Neutrophil (primary cell): Measurements from ENCODE around the gene ADAMTSL4.
A peak's percentile ranks its signal among the peaks of the same experiment; 100 is the strongest.
"Not testable (repeated sequence)": the region's sequence is repeated elsewhere in the genome, so short reads cannot be mapped to it uniquely, and the experiment has no call there.

ENCODE experiments used
- H3K27ac ChIP-seq: fragments of 200-600 bp; sonication (generic); 2 replicates; pipeline ENCODE4 v1.5.1; 2016; ENCODE audit warnings: mild to moderate bottlenecking, moderate library complexity
- H3K27me3 ChIP-seq: fragments of 200-600 bp; sonication (generic); 2 replicates; pipeline ENCODE4 v1.6.0; 2016; ENCODE audit warnings: mild to moderate bottlenecking
- H3K36me3 ChIP-seq: fragments of 200-600 bp; sonication (generic); 2 replicates; pipeline ENCODE4 v1.5.1; 2017
- H3K4me1 ChIP-seq, 2 experiments: fragments of 200-600 bp in 1 of 2; sonication (generic) in 1 of 2; 1 replicate in 1 of 2; 2 replicates in 1 of 2; pipeline versions ENCODE4 v1.5.1 to v1.6.1; 2013 to 2016; ENCODE audit warnings: low read depth in 1 of 2, low read length in 1 of 2, mild to moderate bottlenecking in 1 of 2, moderate library complexity in 1 of 2; ENCODE audit not compliant: control insufficient read depth in 1 of 2, insufficient read depth in 1 of 2
- H3K4me3 ChIP-seq, 2 experiments: fragments of 200-600 bp in 1 of 2; sonication (generic) in 1 of 2; 1 replicate in 1 of 2; 2 replicates in 1 of 2; pipeline ENCODE4 v1.5.1; 2013 to 2016; ENCODE audit warnings: low read depth in 1 of 2, low read length in 1 of 2, mild to moderate bottlenecking in 1 of 2, moderate library complexity in 1 of 2
- H3K9me3 ChIP-seq: fragments of 200-600 bp; sonication (generic); 2 replicates; pipeline ENCODE4 v1.5.1; 2016
- CTCF ChIP-seq: fragments of 200-600 bp; sonication (generic); IDR thresholded peaks from 2 replicates; pipeline ENCODE4 v1.5.1; 2016; ENCODE audit warnings: antibody characterized with exemption

Gene ADAMTSL4

GRCh38 chr1:150604226-150604588 is 55.0 kb downstream of the ADAMTSL4 start:
- peak overlapping the region; percentile 80 for H3K27ac ChIP-seq
- peaks cover 11% of the 10 kb centered on the region for H3K36me3 ChIP-seq
- H3K9me3 ChIP-seq, result no peaks in the 10 kb centered on the region
- TF ChIP-seq CTCF, result no peak
- no peak overlapping the region for H3K4me3 ChIP-seq
- H3K27me3 ChIP-seq, result no peaks in the 10 kb centered on the region
- H3K4me1 ChIP-seq, result peaks cover 45 to 46% of the 10 kb centered on the region in 2 experiments

- not testable (repeated sequence) for H3K4me3 ChIP-seq, H3K36me3 ChIP-seq, H3K9me3 ChIP-seq, H3K27me3 ChIP-seq
- H3K27ac ChIP-seq, result peak overlapping the region; percentile 80
- H3K4me1 ChIP-seq, result peaks cover 55 to 57% of the 10 kb centered on the region in 2 experiments
Measured at GRCh38 chr1:150605451-150605731, 56.2 kb downstream of the ADAMTSL4 start.

GRCh38 chr1:150606463-150607142 is 57.4 kb downstream of the ADAMTSL4 start:
- Histone ChIP-seq H3K9me3 (no peaks in the 10 kb centered on the region), H3K4me1 (peaks cover 58% of the 10 kb centered on the region in 2 experiments), H3K27me3 (no peaks in the 10 kb centered on the region), H3K27ac (peak overlapping the region; percentile 53), H3K36me3 (no peaks in the 10 kb centered on the region), H3K4me3 (no peak overlapping the region)
- no peak for TF ChIP-seq CTCF

GRCh38 chr1:150609732-150610131 is 60.5 kb downstream of the ADAMTSL4 start:
- Histone ChIP-seq H3K27ac (peak overlapping the region; percentile 98), H3K27me3 (no peaks in the 10 kb centered on the region), H3K4me1 (peaks cover 73 to 78% of the 10 kb centered on the region in 2 experiments), H3K9me3 (no peaks in the 10 kb centered on the region), H3K4me3 (peak overlapping the region; percentile 20 to 47), H3K36me3 (no peaks in the 10 kb centered on the region)
- no peak for TF ChIP-seq CTCF
